Renal pelvis (tissue), 12 donors: ENCODE measurements around the gene TRIAP1. TPM values are rescaled to one million over a fixed set of nuclear protein-coding genes. Genes with fewer than 3 reads are reported as not detected.
"Not testable (repeated sequence)": the region's sequence is repeated elsewhere in the genome, so short reads cannot be mapped to it uniquely, and the experiment has no call there.

Experiments used
- DNase-seq: peaks from one replicate; pipeline ENCODE4 v3.0.0-alpha.2; 2013
- long read RNA-seq, 16 experiments: transcript quantifications; one replicate each; lab custom pipeline, GENCODE V29; 2026
- polyA plus RNA-seq, 3 donors: library from polyadenylated mRNA; unstranded; fragments of 120-200 nt; gene quantifications; one replicate each; pipeline ENCODE4 v1.2.1, GENCODE V29; 2013; ENCODE audit not compliant: insufficient read length in 3 of 3

The TRIAP1 gene
- 10 to 100 TPM; 37.1 to 43.4 (median 41.3) TPM for polyA plus RNA-seq
- long read RNA-seq, donor 1, transcript TRIAP1-202 (2 exons, 1,182 nt): major isoform, 18 of 18 reads
- long read RNA-seq, donor 1, partial matches to known transcripts: 0 of 18 reads
- long read RNA-seq, donor 1, other reads (novel, unspliced or antisense): 0 of 18 reads
- long read RNA-seq, donor 2, transcript TRIAP1-202 (2 exons, 1,182 nt): major isoform, 28 of 28 reads
- long read RNA-seq, donor 2, partial matches to known transcripts: 0 of 28 reads
- long read RNA-seq, donor 2, other reads (novel, unspliced or antisense): 0 of 28 reads
- long read RNA-seq, donor 3, transcript TRIAP1-202 (2 exons, 1,182 nt): major isoform, 26 of 26 reads
- long read RNA-seq, donor 3, partial matches to known transcripts: 0 of 26 reads
- long read RNA-seq, donor 3, other reads (novel, unspliced or antisense): 0 of 26 reads
- long read RNA-seq, donor 4, transcript TRIAP1-202 (2 exons, 1,182 nt): major isoform, 22 of 22 reads
- long read RNA-seq, donor 4, partial matches to known transcripts: 0 of 22 reads
- long read RNA-seq, donor 4, other reads (novel, unspliced or antisense): 0 of 22 reads
- long read RNA-seq, donor 5, transcript TRIAP1-202 (2 exons, 1,182 nt): major isoform, 11 of 11 reads
- long read RNA-seq, donor 5, partial matches to known transcripts: 0 of 11 reads
- long read RNA-seq, donor 5, other reads (novel, unspliced or antisense): 0 of 11 reads
- long read RNA-seq, donor 6, transcript TRIAP1-202 (2 exons, 1,182 nt): major isoform, 14 of 14 reads
- long read RNA-seq, donor 6, partial matches to known transcripts: 0 of 14 reads
- long read RNA-seq, donor 6, other reads (novel, unspliced or antisense): 0 of 14 reads
- long read RNA-seq, donor 7, transcript TRIAP1-202 (2 exons, 1,182 nt): major isoform, 25 of 25 reads
- long read RNA-seq, donor 7, partial matches to known transcripts: 0 of 25 reads
- long read RNA-seq, donor 7, other reads (novel, unspliced or antisense): 0 of 25 reads
- long read RNA-seq, donor 8, partial matches to known transcripts: 0 of 2 reads
- long read RNA-seq, donor 8, other reads (novel, unspliced or antisense): 0 of 2 reads
- long read RNA-seq, donor 9, transcript TRIAP1-202 (2 exons, 1,182 nt): major isoform, 24 of 24 reads
- long read RNA-seq, donor 9, partial matches to known transcripts: 0 of 24 reads
- long read RNA-seq, donor 9, other reads (novel, unspliced or antisense): 0 of 24 reads
- long read RNA-seq, donor 10, transcript TRIAP1-202 (2 exons, 1,182 nt): major isoform, 17 of 17 reads
- long read RNA-seq, donor 10, partial matches to known transcripts: 0 of 17 reads
- long read RNA-seq, donor 10, other reads (novel, unspliced or antisense): 0 of 17 reads
- long read RNA-seq, donor 11, transcript TRIAP1-202 (2 exons, 1,182 nt): major isoform, 18 of 18 reads
- long read RNA-seq, donor 11, partial matches to known transcripts: 0 of 18 reads
- long read RNA-seq, donor 11, other reads (novel, unspliced or antisense): 0 of 18 reads
- long read RNA-seq, donor 12, transcript TRIAP1-202 (2 exons, 1,182 nt): major isoform, 34 of 43 reads
- long read RNA-seq, donor 12, partial matches to known transcripts: 8 of 43 reads
- long read RNA-seq, donor 12, other reads (novel, unspliced or antisense): 0 of 43 reads
- long read RNA-seq, donor 13, transcript TRIAP1-202 (2 exons, 1,182 nt): major isoform, 16 of 16 reads
- long read RNA-seq, donor 13, partial matches to known transcripts: 0 of 16 reads
- long read RNA-seq, donor 13, other reads (novel, unspliced or antisense): 0 of 16 reads
- long read RNA-seq, donor 14: 0 reads
- long read RNA-seq, donor 15, transcript TRIAP1-202 (2 exons, 1,182 nt): major isoform, 26 of 33 reads
- long read RNA-seq, donor 15, partial matches to known transcripts: 6 of 33 reads
- long read RNA-seq, donor 15, other reads (novel, unspliced or antisense): 0 of 33 reads
- long read RNA-seq, donor 16, transcript TRIAP1-202 (2 exons, 1,182 nt): major isoform, 24 of 24 reads
- long read RNA-seq, donor 16, partial matches to known transcripts: 0 of 24 reads
- long read RNA-seq, donor 16, other reads (novel, unspliced or antisense): 0 of 24 reads

- peak; percentile 90 for DNase-seq
Measured at GRCh38 chr12:120445911-120446843, at the start of gene TRIAP1, which contains the start of gene GATC. TSS of gene TRIAP1 (minus strand) at chr12:120446384. CDS start at chr12:120446372, 12 bp downstream. TSS of gene GATC (plus strand) at chr12:120446444. CDS start at chr12:120446481, 37 bp downstream.

GRCh38 chr12:120495186-120495730 lies 49.1 kb upstream of the TRIAP1 start:
- DNase-seq: no peak

GRCh38 chr12:120490833-120491512 lies 44.8 kb upstream of the TRIAP1 start:
- no peak for DNase-seq

- DNase-seq: no peak
Measured at GRCh38 chr12:120490325-120490724, 44.1 kb upstream of the TRIAP1 start.

GRCh38 chr12:120489018-120489417 lies 42.8 kb upstream of the TRIAP1 start:
- DNase-seq: no peak

GRCh38 chr12:120488057-120488640 lies 42.0 kb upstream of the TRIAP1 start:
- DNase-seq: no peak

GRCh38 chr12:120487552-120487951 lies 41.4 kb upstream of the TRIAP1 start:
- DNase-seq: not testable (repeated sequence)

GRCh38 chr12:120485961-120486881 lies 40.0 kb upstream of the TRIAP1 start:
- no peak for DNase-seq

GRCh38 chr12:120483621-120484020 lies 37.4 kb upstream of the TRIAP1 start:
- DNase-seq: no peak

- DNase-seq: no peak
Measured at GRCh38 chr12:120481022-120481767, 35.0 kb upstream of the TRIAP1 start.

- DNase-seq: no peak
Measured at GRCh38 chr12:120480211-120480610, 34.0 kb upstream of the TRIAP1 start.

GRCh38 chr12:120479458-120479857 lies 33.3 kb upstream of the TRIAP1 start:
- DNase-seq: no peak

- no peak for DNase-seq
Measured at GRCh38 chr12:120475643-120476042, 29.5 kb upstream of the TRIAP1 start.

GRCh38 chr12:120474616-120474960 lies 28.4 kb upstream of the TRIAP1 start:
- DNase-seq: peak; percentile 51

GRCh38 chr12:120473807-120474615 lies 27.8 kb upstream of the TRIAP1 start:
- no peak for DNase-seq
